ENCODE measurements around the gene AEBP2.
"Not testable (repeated sequence)": the region's sequence is repeated elsewhere in the genome, so short reads cannot be mapped to it uniquely, and the experiment has no call there.

The AEBP2 gene

DNA sequence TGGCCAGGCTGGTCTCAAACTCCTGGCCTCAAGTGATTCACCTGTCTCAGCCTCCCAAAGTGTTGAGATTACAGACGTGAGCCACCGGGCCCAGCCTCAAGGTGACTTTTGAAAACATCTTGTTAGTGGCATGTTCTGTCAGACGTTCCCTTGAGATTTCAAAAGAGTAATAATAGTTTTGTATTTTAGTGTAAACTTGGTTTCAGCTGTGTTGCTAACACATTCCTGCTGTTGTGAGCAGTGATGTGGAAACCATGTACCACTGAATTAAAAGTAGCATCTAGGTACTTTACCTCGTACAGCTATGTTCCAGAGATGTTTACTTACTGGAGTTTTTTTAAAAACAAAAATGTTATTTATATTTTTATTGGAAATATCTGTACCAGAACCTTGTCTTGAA lies 111.3 kb downstream of the AEBP2 start:
- TF ChIP-seq CTCF (IDR thresholded peaks at IDR 0.05; ENCODE audit: insufficient read depth, low read depth, low read length, missing control alignments), result no peak
- H3K4me3 ChIP-seq (ENCODE audit: low read length), result no peak overlapping the region
- DNase-seq (ENCODE audit: low read depth), result no peak

GRCh38 chr12:19552441-19553097 lies 113.3 kb downstream of the AEBP2 start:
- not testable (repeated sequence) for H3K4me3 ChIP-seq (ENCODE audit: low read length); DNase-seq (ENCODE audit: low read depth)

- no peak for DNase-seq (ENCODE audit: low read depth)
- no peak for TF ChIP-seq CTCF (IDR thresholded peaks at IDR 0.05; ENCODE audit: insufficient read depth, low read depth, low read length, missing control alignments)
- no peak overlapping the region for H3K4me3 ChIP-seq (ENCODE audit: low read length)
Observed at GRCh38 chr12:19553175-19553574, 113.9 kb downstream of the AEBP2 start.

DNA sequence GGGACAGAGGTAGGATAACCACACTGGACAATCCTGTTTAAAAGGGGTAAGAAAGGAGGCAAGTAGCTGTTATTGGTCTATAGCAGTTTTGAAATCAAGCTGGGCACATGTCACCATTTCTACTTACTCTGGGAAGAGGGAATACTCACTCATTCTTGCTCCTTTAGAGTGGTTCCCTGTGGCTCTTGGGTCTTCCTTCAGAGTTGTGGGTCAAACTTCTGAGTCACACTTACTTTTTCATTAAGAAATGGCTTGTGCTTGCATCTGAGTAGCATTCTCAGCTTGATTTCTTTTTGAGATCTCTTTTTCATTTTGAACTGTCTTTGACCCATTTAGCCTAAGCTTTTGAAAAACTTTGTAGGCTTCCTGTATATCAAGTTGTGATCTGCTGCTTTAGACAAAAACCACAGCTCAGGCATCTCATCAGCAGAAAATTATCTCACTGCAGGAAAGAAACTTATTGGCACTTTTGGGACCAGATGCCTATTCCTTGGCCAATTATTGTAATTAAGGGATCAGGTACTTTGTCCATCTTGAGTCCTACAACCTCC lies 122.2 kb downstream of the AEBP2 start:
- TF ChIP-seq CTCF (IDR thresholded peaks at IDR 0.05; ENCODE audit: insufficient read depth, low read depth, low read length, missing control alignments), result no peak
- DNase-seq (ENCODE audit: low read depth), result no peak
- H3K4me3 ChIP-seq (ENCODE audit: low read length), result no peak overlapping the region
